22Rv1 (cell line): ENCODE data around the gene KRTAP24-1.

Source experiments
- H3K27ac ChIP-seq: fragments of 450-650 bp; 2 replicates; pipeline ENCODE4 v1.5.1; 2017
- CTCF ChIP-seq: fragments of 450-650 bp; IDR thresholded peaks from 2 replicates; pipeline ENCODE4 v1.5.1; 2017; ENCODE audit warnings: mild to moderate bottlenecking
- ZFX ChIP-seq: fragments of 450-650 bp; IDR thresholded peaks from 2 replicates; pipeline ENCODE4 v1.6.1; 2017; ENCODE audit warnings: antibody characterized with exemption, borderline replicate concordance

Gene KRTAP24-1, protein sequence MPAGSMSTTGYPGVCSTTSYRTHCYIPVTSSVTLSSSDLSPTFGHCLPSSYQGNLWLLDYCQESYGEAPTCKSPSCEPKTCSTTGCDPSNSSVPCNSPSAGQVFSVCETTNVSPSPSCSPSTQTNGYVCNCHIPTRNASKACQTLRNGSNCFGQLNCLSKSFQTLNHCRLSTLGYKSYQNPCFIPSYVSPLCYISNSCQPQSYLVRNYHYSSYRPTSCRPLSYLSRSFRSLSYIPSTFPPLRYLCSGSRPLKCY

GRCh38 chr21:30282850-30283249 lies at the start of gene KRTAP24-1:
KRTAP24-1 (minus strand) TSS chr21:30282950; CDS start chr21:30282932, 18 bp downstream.
- TF ChIP-seq ZFX = no peak
- no peak for TF ChIP-seq CTCF
- no peak within 1 kb of the TSS for H3K27ac ChIP-seq

GRCh38 chr21:30329203-30329875 lies 46.6 kb upstream of the KRTAP24-1 start:
- no peak overlapping the region for H3K27ac ChIP-seq
- TF ChIP-seq ZFX (no peak), CTCF (no peak)

- no peak overlapping the region for H3K27ac ChIP-seq
- TF ChIP-seq CTCF = no peak
- TF ChIP-seq ZFX = no peak
Measured at GRCh38 chr21:30326390-30326789, 43.6 kb upstream of the KRTAP24-1 start.

DNA sequence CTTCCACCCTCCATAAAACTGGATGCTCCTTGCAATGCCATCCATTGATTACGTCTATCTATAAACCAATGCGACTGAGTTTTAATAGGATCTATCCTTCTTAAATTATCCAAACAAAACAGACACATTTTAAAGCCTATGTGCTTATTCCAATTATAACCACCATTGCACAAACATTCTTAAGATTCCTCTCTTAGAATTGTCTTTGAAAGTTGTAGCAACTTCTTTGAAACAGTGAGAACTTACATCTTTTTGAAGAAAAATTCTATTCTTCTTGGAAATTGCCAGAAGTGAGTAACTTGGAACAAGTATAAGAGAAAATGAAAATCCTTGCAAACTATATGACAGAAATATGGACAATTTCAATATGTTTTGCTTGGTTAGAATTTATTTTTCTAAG lies 37.5 kb upstream of the KRTAP24-1 start, which contains the start of gene KRTAP26-1:
TSS of gene KRTAP26-1 (minus strand) at position 101 of the 400 bp plus-strand sequence. CDS start 280 bp downstream, outside the sequence.
- no peak within 1 kb of the TSS for H3K27ac ChIP-seq
- no peak for TF ChIP-seq ZFX
- TF ChIP-seq CTCF = no peak

- no peak overlapping the region for H3K27ac ChIP-seq
- TF ChIP-seq CTCF = no peak
- TF ChIP-seq ZFX = no peak
Measured at GRCh38 chr21:30315701-30316100, 33.0 kb upstream of the KRTAP24-1 start.

- TF ChIP-seq CTCF = no peak
- no peak for TF ChIP-seq ZFX
- no peak overlapping the region for H3K27ac ChIP-seq
Measured at GRCh38 chr21:30306884-30307283, 24.1 kb upstream of the KRTAP24-1 start.

DNA sequence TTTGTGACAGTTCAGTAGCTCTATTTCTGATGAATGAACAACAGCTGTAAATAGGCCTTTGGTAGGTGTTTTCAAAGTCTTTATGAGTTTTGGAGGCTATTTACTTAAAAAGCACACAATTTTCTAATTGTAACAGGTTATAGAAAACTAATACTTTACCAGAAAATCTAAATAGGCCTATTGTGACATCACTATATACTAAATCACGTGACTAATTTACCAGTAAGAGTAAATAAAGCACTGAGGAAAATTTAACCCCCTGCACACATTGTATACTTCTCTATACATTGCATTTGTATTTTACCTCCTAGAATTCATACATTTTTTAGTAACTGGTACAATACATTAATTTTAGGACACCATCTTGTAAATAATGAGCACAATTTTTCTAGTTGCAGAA lies 22.4 kb upstream of the KRTAP24-1 start:
- no peak for TF ChIP-seq ZFX
- no peak for TF ChIP-seq CTCF
- no peak overlapping the region for H3K27ac ChIP-seq
